ENCODE data around the gene PCSK9. TPM values are rescaled to one million over a fixed set of nuclear protein-coding genes. Genes with fewer than 3 reads are reported as not detected.

Gene PCSK9
- total RNA-seq, 1 experiment from 2014 or later, result not detected

GRCh38 chr1:55035904-55036303 lies 3.4 kb upstream of the PCSK9 start:
- Histone ChIP-seq H3K79me2 (ENCODE audit: low read length) (no peaks in the 10 kb centered on the region), H3K4me3 (ENCODE audit: low read length) (no peak overlapping the region), H3K4me1 (ENCODE audit: low read length) (no peaks in the 10 kb centered on the region), H3K9me2 (replicated peaks; ENCODE audit: insufficient read depth, low read length) (no peaks in the 10 kb centered on the region), H3K27ac (ENCODE audit: low read length) (no peak overlapping the region), H3K9ac (ENCODE audit: low read length) (no peak overlapping the region), H3K27me3 (ENCODE audit: low read length) (no peaks in the 10 kb centered on the region), H3K9me3 (ENCODE audit: low read length) (no peaks in the 10 kb centered on the region), H2AFZ (ENCODE audit: low read length) (no peak overlapping the region), H4K20me1 (ENCODE audit: insufficient read depth, low read depth, low read length) (no peaks in the 10 kb centered on the region), H3K4me2 (ENCODE audit: low read depth, low read length, poor library complexity, severe bottlenecking) (no peak overlapping the region), H3K36me3 (ENCODE audit: insufficient read depth, low read length) (no peaks in the 10 kb centered on the region)
- no peak for DNase-seq

GRCh38 chr1:55037733-55038551 lies 1.4 kb upstream of the PCSK9 start:
- H3K4me1 ChIP-seq (ENCODE audit: low read length), result no peaks in the 10 kb centered on the region
- H3K79me2 ChIP-seq (ENCODE audit: low read length), result no peaks in the 10 kb centered on the region
- no peak overlapping the region for H2AFZ ChIP-seq (ENCODE audit: low read length)
- no peaks in the 10 kb centered on the region for H3K9me3 ChIP-seq (ENCODE audit: low read length)
- no peak overlapping the region for H3K4me2 ChIP-seq (ENCODE audit: low read depth, low read length, poor library complexity, severe bottlenecking)
- H3K4me3 ChIP-seq (ENCODE audit: low read length), result no peak overlapping the region
- H4K20me1 ChIP-seq (ENCODE audit: insufficient read depth, low read depth, low read length), result no peaks in the 10 kb centered on the region
- H3K9me2 ChIP-seq (replicated peaks; ENCODE audit: insufficient read depth, low read length), result no peaks in the 10 kb centered on the region
- DNase-seq, result no peak
- no peaks in the 10 kb centered on the region for H3K27me3 ChIP-seq (ENCODE audit: low read length)
- H3K36me3 ChIP-seq (ENCODE audit: insufficient read depth, low read length), result no peaks in the 10 kb centered on the region
- no peak overlapping the region for H3K9ac ChIP-seq (ENCODE audit: low read length)
- no peak overlapping the region for H3K27ac ChIP-seq (ENCODE audit: low read length)

- no peaks in the 10 kb centered on the region for H4K20me1 ChIP-seq (ENCODE audit: insufficient read depth, low read depth, low read length)
- H3K4me2 ChIP-seq (ENCODE audit: low read depth, low read length, poor library complexity, severe bottlenecking), result no peak overlapping the region
- no peaks in the 10 kb centered on the region for H3K9me3 ChIP-seq (ENCODE audit: low read length)
- no peaks in the 10 kb centered on the region for H3K27me3 ChIP-seq (ENCODE audit: low read length)
- H3K4me1 ChIP-seq (ENCODE audit: low read length), result no peaks in the 10 kb centered on the region
- H3K4me3 ChIP-seq (ENCODE audit: low read length), result no peak overlapping the region
- H3K79me2 ChIP-seq (ENCODE audit: low read length), result no peaks in the 10 kb centered on the region
- no peaks in the 10 kb centered on the region for H3K9me2 ChIP-seq (replicated peaks; ENCODE audit: insufficient read depth, low read length)
- H3K9ac ChIP-seq (ENCODE audit: low read length), result no peak overlapping the region
- no peak for DNase-seq
- H2AFZ ChIP-seq (ENCODE audit: low read length), result no peak overlapping the region
- no peak overlapping the region for H3K27ac ChIP-seq (ENCODE audit: low read length)
- H3K36me3 ChIP-seq (ENCODE audit: insufficient read depth, low read length), result no peaks in the 10 kb centered on the region
These were observed 853 bp upstream of the PCSK9 start for GRCh38 chr1:55038552-55038838.

- no peaks in the 10 kb centered on the region for H3K79me2 ChIP-seq (ENCODE audit: low read length)
- H3K4me2 ChIP-seq (ENCODE audit: low read depth, low read length, poor library complexity, severe bottlenecking), result no peak overlapping the region
- no peaks in the 10 kb centered on the region for H4K20me1 ChIP-seq (ENCODE audit: insufficient read depth, low read depth, low read length)
- H3K9me2 ChIP-seq (replicated peaks; ENCODE audit: insufficient read depth, low read length), result no peaks in the 10 kb centered on the region
- H3K27ac ChIP-seq (ENCODE audit: low read length), result no peak overlapping the region
- no peak overlapping the region for H3K4me3 ChIP-seq (ENCODE audit: low read length)
- no peak overlapping the region for H2AFZ ChIP-seq (ENCODE audit: low read length)
- H3K9me3 ChIP-seq (ENCODE audit: low read length), result no peaks in the 10 kb centered on the region
- no peak overlapping the region for H3K9ac ChIP-seq (ENCODE audit: low read length)
- DNase-seq, result no peak
- H3K27me3 ChIP-seq (ENCODE audit: low read length), result no peaks in the 10 kb centered on the region
- no peaks in the 10 kb centered on the region for H3K4me1 ChIP-seq (ENCODE audit: low read length)
- no peaks in the 10 kb centered on the region for H3K36me3 ChIP-seq (ENCODE audit: insufficient read depth, low read length)
These were observed 390 bp upstream of the PCSK9 start for GRCh38 chr1:55038974-55039341.

GRCh38 chr1:55040083-55040932 lies 960 bp downstream of the PCSK9 start:
- Histone ChIP-seq H4K20me1 (ENCODE audit: insufficient read depth, low read depth, low read length) (no peaks in the 10 kb centered on the region), H3K9ac (ENCODE audit: low read length) (no peak overlapping the region), H3K9me3 (ENCODE audit: low read length) (no peaks in the 10 kb centered on the region), H3K4me1 (ENCODE audit: low read length) (no peaks in the 10 kb centered on the region), H3K4me3 (ENCODE audit: low read length) (no peak overlapping the region), H3K27ac (ENCODE audit: low read length) (no peak overlapping the region), H3K27me3 (ENCODE audit: low read length) (no peaks in the 10 kb centered on the region), H3K4me2 (ENCODE audit: low read depth, low read length, poor library complexity, severe bottlenecking) (no peak overlapping the region), H3K9me2 (replicated peaks; ENCODE audit: insufficient read depth, low read length) (no peaks in the 10 kb centered on the region), H2AFZ (ENCODE audit: low read length) (no peak overlapping the region), H3K79me2 (ENCODE audit: low read length) (no peaks in the 10 kb centered on the region), H3K36me3 (ENCODE audit: insufficient read depth, low read length) (no peaks in the 10 kb centered on the region)
- DNase-seq, result no peak

- Histone ChIP-seq H3K27ac (ENCODE audit: low read length) (no peak overlapping the region), H3K27me3 (ENCODE audit: low read length) (no peaks in the 10 kb centered on the region), H3K4me1 (ENCODE audit: low read length) (no peaks in the 10 kb centered on the region), H3K4me2 (ENCODE audit: low read depth, low read length, poor library complexity, severe bottlenecking) (no peak overlapping the region), H3K9me3 (ENCODE audit: low read length) (no peaks in the 10 kb centered on the region), H3K9me2 (replicated peaks; ENCODE audit: insufficient read depth, low read length) (no peaks in the 10 kb centered on the region), H3K36me3 (ENCODE audit: insufficient read depth, low read length) (no peaks in the 10 kb centered on the region), H3K4me3 (ENCODE audit: low read length) (no peak overlapping the region), H3K79me2 (ENCODE audit: low read length) (no peaks in the 10 kb centered on the region), H2AFZ (ENCODE audit: low read length) (no peak overlapping the region), H4K20me1 (ENCODE audit: insufficient read depth, low read depth, low read length) (no peaks in the 10 kb centered on the region), H3K9ac (ENCODE audit: low read length) (no peak overlapping the region)
- DNase-seq, result no peak
These were observed 1.7 kb downstream of the PCSK9 start for GRCh38 chr1:55040933-55041494.

GRCh38 chr1:55041613-55042012 lies 2.3 kb downstream of the PCSK9 start:
- DNase-seq, result no peak
- Histone ChIP-seq H3K9me2 (replicated peaks; ENCODE audit: insufficient read depth, low read length) (no peaks in the 10 kb centered on the region), H3K9ac (ENCODE audit: low read length) (no peak overlapping the region), H3K4me1 (ENCODE audit: low read length) (no peaks in the 10 kb centered on the region), H3K27me3 (ENCODE audit: low read length) (no peaks in the 10 kb centered on the region), H3K27ac (ENCODE audit: low read length) (no peak overlapping the region), H3K79me2 (ENCODE audit: low read length) (no peaks in the 10 kb centered on the region), H4K20me1 (ENCODE audit: insufficient read depth, low read depth, low read length) (no peaks in the 10 kb centered on the region), H3K36me3 (ENCODE audit: insufficient read depth, low read length) (no peaks in the 10 kb centered on the region), H2AFZ (ENCODE audit: low read length) (no peak overlapping the region), H3K4me2 (ENCODE audit: low read depth, low read length, poor library complexity, severe bottlenecking) (no peak overlapping the region), H3K9me3 (ENCODE audit: low read length) (no peaks in the 10 kb centered on the region), H3K4me3 (ENCODE audit: low read length) (no peak overlapping the region)

GRCh38 chr1:55043011-55043410 lies 3.7 kb downstream of the PCSK9 start:
- Histone ChIP-seq H3K4me3 (ENCODE audit: low read length) (no peak overlapping the region), H3K9me2 (replicated peaks; ENCODE audit: insufficient read depth, low read length) (no peaks in the 10 kb centered on the region), H3K9me3 (ENCODE audit: low read length) (no peaks in the 10 kb centered on the region), H3K36me3 (ENCODE audit: insufficient read depth, low read length) (no peaks in the 10 kb centered on the region), H3K27me3 (ENCODE audit: low read length) (no peaks in the 10 kb centered on the region), H3K4me1 (ENCODE audit: low read length) (no peaks in the 10 kb centered on the region), H3K9ac (ENCODE audit: low read length) (no peak overlapping the region), H3K79me2 (ENCODE audit: low read length) (no peaks in the 10 kb centered on the region), H2AFZ (ENCODE audit: low read length) (no peak overlapping the region), H3K4me2 (ENCODE audit: low read depth, low read length, poor library complexity, severe bottlenecking) (no peak overlapping the region), H3K27ac (ENCODE audit: low read length) (no peak overlapping the region), H4K20me1 (ENCODE audit: insufficient read depth, low read depth, low read length) (no peaks in the 10 kb centered on the region)
- DNase-seq, result no peak
